ENCODE data around the gene BCAR3.
"Not testable (repeated sequence)": the region's sequence is repeated elsewhere in the genome, so short reads cannot be mapped to it uniquely, and the experiment has no call there.

BCAR3 gene

DNA sequence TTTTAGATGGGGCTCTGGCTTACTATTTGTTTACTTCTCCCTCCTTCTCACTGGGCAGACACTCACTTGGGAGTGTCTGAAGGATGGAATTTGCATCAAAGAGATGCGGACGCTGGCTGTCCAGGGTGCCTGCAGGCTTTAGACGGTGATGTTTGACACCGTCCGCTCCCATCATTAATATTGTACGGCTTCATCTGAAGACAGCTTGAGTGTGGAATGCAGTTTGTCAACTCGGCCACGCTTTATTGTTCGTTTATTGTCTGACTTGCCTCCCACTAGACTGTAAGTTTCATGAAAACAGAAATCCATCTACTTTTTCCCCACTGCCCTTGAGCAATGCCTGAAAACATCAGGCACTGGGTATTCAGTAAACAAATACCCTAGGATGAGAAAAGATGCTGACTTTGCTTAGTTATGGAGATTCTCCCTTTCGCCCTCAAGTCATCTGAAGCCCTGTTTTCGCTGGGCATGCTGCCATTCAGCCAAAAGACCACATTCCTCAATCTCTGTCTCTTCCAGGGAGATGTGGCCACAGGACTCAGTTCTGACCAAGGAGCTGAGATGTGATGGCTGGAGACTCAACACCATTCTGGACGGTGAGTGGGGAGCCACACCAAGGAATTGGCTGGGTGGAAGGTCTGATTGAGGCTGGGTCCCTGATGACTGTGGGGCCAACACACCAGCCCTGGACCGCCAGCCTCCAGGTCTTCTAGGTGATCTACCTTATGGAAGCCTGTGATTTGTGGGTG, 87.6 kb downstream of the BCAR3 start:
- no peak for DNase-seq

DNA sequence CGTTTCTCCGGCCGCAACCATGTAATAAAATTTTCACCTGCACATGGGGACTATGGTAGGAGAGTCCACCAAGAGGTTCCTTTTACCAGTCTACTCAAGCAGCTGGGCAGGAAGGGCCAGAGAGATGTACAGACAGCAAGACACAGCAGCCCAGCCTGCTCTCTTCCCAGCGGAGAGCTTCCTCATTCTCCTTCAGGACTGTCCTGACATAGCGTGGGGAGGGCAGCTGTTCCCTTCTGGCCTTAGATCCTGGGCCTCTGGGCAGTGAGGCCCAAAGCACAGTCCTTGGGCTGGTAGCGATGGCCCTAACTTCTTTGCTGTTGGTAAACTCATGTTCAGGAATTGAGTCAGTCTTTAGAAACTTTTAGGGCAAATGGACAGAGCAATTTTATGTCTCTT, 89.1 kb downstream of the BCAR3 start:
- DNase-seq, result no peak

DNA sequence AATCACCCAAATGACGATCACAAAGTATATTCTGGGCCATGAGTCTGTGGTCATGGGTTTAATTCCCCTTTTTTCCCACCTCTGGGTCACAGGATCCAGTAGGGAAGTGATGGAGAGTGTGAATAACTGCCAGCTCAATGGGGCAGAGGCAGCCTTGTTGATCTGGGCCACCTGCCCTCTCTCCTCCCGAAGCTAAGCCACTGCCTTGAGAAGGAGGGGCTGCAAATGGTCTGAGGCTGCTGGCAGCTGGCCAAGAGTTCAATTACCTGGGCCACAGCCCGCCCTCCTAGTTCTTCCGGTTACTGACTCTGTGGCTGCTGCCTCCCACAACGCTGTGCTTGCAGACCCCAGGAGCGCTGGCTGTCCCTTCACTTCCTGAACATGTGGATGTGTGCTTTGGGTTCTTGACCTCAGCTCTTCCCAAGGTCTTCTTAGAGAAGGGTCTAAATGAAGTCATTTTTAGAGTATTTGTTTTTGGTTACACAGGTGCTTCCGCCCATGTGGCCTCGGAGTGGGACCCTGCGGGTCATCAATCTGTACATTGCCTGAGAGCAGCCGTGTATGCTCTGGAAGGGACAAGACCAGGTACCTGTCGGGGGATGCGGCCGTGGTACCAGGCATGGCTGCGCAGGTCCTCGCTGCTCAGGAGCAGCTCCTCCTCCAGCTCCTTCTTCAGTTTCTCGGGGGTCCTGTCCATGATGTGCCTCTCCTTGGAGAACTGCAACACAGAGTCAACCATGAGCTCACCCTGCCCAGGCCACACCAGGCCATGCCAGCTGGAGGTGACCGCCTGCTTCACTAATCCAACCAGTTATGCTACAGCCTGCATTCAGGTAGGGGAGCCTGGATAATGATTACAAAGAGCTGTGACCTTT, 89.7 kb downstream of the BCAR3 start:
- no peak for DNase-seq

DNA sequence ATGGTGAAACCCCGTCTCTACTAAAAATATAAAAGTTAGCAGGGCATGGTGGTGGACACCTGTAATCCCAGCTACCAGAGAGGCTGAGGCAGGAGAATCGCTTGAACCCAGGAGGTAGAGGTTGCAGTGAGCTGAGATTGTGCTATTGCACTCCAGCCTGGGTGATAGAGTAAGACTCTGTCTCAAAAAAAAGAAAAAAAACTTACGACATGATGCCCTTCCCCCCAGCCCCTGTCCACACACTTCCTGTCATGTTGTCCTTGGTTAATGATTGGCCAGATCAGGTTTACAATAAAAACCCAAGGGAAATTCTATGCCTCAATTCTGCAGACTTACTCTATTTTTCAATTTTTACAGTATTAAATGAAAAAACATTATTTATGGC, 90.4 kb downstream of the BCAR3 start:
- DNase-seq, result not testable (repeated sequence)

DNA sequence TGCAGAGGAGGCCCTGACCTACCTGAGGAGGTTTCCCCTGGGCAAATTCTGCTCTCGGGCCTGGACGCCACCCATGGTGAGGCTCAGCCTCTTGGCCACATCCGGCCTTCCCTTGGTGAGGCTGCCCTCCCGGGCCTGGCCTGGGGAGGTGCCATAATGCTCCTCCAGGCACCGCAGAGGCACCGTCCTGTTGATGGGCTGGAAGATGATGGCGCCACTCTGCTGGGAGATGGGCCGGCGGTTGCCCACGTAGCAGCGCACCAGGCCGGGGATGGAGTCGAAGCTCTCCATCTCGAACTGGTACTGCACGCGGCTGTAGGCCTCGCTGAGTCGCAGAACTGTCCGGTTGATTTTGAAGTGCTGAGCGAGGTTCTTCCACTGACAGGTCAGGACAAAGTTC, 92.7 kb downstream of the BCAR3 start:
- DNase-seq, result no peak

DNA sequence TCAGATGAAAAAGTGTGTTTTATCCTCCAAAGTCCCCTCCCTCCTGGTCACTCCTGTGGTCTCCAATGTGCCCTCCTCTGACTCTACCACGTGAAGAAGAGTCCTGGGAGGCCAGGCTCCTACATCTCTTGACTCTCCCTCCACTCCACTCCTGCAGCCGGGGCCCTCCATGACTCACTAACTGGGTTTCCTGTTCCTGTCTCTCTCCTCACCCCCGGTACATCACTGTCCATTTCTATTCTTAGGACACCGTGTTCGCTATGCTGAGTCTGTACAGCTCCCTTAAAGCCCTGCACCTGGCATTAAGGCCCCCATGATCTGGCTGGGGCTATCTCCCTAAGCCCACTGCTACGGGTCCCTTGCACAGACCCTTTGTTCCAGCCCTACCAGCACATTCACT, 93.4 kb downstream of the BCAR3 start:
- DNase-seq, result no peak

DNA sequence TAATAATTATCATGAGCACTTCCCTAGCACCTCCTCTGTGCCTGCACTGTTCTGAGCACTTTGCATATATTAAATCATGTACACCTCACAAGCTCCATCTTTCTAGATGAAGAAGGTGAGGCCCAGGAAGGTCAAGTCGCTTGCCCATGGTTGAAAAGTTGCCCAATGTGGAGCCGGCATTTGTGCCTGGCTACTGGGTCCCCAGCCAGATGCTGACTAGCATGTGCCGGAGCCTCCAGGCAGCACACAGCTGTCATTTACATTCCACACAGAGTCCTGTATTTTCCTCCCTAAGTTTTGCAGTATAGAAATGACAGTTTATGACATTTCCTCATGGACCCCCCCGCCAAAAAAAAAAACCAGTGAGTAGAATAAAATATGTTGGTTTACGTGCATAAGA, 94.3 kb downstream of the BCAR3 start:
- no peak for DNase-seq

DNA sequence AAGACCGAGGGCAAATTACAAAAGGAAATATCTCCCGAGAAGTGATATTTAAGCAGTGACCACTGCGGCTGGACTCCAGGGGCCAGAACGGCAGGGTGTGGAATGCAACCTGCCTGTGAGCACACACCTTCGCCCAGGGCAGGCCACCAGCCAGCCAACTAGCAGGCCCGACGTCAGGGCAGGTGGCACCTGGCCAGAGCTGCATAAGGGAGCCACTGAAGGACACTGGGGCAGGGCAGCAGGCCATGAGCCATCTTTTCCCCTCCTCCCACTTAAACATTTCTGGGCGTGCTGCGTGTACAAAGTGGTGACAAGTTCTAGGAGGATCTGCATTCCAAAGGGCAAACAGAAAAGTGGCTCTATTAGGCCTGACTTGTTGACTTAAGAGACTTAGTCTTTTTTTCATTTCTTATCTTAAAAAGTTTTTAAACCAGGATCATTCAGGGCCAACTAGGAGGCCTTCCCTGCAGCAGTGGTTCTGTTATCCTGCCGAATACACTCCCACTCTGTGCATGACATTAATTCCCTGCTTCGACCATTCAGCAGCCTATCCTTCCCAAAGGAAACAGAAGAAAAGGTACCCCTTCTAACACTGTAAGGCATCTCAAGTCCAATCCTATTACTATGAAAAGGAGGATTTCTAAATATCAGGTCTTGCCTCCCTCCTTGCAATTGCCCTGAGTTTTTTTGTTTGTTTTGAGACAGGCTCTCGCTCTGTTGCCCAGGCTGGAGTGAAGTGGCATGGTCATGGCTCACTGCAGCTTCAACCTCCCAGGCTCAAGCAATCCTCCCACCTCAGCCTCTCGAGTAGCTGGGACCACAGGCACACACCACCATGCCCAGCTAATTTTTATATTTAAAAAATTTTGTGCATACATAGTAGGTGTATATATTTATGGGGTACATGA, 96.3 kb downstream of the BCAR3 start:
- DNase-seq, result no peak

DNA sequence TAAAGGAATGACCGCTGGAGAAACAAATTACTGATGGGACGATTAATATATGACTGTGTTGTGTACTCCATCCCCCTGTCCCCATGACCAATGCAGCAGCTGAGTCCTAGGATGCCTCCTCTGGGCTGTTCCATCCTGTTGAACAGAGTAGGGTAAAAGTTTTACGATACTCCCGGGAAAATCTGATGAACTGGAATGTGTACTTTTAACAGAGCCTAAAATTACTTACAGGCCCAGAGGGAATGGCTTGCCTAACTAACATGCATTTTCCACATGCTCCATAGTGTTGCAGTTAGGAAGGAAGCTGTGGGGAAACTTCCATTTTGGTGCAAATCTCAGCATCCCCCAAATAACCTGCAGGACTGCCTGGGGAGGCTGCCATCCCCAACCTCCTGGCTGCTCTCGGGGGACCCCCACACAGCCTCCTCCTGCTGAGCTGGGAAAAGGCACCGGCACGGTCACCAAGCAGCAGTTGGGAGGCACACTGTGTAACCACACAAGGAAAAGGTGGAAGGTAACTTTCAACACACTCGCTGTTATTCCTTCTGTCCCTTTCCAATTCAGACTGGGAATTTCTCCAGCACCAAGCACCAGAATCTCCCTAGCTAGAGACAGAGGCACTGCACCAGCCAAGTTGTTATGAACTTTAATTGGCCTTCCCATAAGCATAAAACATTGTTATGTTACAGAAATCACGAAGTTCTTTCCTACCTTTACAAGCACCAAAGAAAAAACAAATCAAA, 97.2 kb downstream of the BCAR3 start:
- DNase-seq, result no peak

DNA sequence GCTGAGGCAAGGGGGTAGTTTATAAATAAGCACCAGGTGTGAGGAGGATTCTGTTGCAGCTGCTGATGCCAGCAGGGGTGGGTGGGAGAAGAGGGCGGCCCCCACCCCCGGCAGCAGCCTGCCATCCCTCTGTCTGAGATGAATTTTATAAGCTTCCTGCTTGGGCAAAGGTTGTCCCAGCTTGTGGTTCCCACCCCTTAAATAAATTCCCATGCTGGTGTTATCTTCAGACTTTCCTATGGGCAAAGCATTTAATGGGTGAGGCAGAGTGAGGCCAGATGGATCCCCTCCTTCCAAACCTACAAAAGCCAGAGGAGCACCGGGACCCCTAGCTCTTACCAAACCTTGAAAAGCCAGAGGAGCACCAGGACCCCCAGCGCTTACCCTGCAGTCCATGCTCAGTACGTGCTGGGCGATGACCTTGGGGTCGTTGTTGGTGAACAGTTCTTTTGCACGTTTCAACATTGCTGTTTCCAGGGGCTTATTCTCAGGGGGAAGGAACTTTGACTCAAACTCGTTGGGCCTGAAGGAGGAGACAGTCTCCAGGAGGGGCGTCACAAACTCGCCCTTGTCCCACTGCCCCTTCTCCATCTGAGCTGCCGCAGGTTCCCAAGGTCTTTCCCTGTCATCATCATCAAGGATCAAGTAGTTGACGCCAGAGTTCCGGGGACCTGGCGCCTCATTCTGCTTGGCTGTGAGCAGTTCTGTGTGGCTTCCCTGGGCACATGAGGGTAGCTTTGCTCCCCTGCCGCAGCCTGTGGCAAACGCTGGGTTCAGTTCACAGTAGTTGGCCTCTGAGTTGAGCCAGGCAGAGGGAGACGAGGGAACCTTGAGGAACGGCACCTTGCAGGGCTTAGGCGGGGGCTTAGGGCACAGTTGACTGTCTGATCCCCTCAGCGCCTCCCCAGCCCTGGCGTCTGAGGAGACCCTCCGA, 99.5 kb downstream of the BCAR3 start:
- no peak for DNase-seq

DNA sequence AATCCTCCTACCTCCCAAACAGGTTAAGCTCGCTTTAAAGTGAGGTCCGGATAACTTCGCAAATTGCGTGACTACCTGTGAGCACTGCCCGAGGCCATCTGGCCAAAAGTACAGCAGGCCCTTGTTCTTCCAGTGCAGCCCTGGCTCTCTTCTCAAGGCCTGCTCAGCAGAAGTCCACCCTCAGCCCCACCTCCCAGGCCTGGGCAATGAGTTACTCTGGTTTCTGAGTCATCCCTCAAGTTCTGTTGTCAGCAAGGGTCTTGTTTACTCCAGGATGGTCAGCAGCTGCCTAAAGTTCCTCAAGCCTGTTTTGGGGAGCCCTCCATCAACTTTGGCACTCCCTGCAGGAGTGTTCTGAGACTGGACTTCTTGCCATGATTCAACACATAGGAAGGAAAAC, 101.7 kb downstream of the BCAR3 start:
- no peak for DNase-seq

DNA sequence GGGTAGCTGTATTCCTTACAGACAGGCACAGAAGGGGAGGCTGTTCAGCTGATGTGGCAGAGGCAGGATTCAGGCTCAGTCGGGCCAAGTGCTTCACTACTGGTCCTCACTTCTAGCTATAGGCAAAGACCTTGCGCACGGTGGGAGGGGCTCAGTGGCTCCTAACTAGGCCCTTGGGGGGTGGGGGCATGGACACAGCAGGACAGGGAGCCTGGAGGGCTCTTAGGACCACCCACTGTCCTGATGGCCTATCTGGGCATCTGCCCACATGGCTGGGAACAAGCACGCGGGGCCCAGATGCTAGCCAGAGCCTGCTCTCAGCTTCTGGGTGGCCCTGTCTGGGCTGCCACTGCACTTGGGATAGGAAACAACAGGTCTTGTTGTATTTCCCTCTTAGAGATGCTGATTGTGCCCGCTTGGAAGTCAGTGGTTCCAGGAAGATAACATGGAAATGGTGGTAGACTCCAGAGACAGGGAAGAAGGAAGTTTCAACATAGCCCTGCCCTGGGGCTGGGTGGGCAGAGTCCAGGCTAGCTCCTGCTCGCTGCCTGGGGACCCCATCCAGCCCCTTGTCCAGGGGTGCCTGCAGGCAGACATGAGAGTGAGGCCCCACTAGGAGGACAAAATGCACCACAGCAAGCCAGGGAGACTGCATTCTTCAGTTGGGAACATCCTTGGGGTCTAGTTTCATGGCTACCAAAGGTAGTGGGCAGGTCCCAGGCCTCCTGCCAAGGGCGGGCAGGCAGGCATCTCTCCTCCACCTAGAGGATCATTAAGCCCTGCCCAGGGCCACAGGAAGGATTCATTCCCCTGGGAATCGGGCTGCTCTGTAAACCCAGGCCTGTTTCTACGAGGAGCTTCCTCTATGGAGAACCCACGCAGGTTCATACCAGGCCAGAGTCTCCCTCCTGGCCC, 102.5 kb downstream of the BCAR3 start:
- no peak for DNase-seq

DNA sequence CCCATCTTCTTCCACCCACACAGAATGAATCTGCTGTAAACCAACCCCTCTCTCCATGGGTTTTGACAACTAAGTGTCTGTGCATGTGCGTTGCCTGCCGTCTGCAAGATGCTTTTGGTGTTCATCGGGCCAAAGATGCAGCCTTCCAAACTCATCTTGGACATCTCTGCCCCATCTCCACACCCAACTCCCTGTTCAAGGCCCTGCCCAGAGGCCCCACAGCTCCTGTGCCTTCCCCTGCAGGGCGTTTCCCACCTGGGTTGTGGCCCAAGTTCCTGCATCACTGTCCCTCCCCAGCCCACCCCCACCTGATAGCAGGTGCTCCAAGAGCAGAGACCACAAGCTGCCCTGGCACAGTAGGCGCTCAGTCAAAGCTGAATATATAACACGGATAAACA, 103.2 kb downstream of the BCAR3 start:
- DNase-seq, result no peak

DNA sequence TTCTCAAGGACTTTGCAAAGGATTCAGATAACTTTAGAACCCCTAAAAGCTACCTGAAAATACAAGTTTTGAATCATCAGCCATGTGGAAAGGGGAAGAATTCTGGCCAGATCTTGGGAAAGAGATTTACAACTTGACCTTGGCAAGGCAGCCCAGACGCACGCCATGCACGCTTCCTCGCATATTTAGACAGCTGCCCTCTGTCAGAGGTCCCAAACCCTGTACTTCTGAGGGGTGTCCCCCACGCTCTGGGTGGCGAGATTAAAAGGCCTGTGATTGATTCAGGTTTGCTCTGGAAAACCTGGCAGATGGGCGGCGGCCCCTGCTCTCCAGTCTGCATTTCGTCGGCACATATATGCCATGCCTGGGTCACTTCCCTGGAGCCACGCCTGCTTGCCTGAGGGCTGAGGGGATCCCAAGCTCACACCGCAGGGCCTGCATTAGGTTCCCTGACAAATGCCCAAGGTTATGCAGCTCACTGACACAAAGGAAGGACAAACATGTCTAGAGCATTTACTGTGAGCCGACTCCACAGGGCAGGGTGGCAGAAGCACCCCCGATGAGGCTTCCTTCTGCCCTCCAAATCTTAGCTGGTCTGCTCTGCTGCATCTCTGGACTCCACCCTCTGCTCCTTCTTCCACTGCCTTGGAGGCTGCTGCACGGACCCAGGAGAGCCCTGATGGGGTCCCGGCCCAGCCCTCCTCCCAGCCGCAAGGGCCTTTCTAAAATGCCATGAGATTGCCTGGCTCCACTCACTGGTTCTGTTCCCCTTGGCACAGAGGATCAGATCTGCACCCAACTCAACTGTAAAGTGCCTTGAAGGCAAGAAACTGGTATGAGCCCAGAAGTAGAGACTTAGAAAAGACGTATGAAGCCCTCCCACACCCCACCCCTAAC, 103.9 kb downstream of the BCAR3 start:
- no peak for DNase-seq

DNA sequence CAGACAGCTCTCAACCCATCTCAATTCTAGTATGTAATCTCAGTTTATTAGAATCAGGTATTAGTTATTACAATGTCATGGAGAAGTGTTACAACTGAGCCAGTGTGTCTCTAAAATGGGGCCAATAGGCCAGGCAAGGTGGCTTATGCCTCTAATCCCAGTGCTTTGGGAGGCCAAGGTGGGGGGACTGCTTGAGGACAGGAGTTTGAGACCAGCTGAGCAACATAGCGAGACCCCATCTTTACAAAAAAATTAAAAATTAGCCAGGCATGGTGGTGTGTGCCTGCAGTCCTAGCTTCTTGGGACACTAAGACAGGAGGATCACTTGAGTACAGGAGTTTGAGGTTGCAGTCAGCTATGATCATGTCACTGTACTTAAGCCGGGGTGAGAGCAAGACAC, 104.9 kb downstream of the BCAR3 start:
- no peak for DNase-seq

DNA sequence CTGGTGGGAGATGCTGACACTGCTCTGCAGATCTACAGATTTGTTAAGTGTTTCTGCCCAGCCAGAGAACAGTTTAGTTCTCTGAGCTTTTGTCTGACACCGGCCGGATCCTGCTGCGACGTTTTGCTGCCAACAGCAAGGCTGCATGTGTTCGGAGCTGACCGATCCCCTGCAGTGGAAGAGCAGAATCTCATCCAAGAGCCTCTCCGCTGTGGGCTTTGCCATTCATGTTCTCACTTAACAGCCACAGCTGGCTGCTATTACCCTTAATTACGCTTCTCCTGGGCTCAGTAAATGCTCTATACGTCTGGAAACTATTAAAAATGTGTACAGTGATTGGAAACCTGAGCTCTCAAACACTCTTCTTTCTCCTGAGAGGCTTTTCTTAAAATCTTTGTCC, 105.3 kb downstream of the BCAR3 start:
- no peak for DNase-seq

DNA sequence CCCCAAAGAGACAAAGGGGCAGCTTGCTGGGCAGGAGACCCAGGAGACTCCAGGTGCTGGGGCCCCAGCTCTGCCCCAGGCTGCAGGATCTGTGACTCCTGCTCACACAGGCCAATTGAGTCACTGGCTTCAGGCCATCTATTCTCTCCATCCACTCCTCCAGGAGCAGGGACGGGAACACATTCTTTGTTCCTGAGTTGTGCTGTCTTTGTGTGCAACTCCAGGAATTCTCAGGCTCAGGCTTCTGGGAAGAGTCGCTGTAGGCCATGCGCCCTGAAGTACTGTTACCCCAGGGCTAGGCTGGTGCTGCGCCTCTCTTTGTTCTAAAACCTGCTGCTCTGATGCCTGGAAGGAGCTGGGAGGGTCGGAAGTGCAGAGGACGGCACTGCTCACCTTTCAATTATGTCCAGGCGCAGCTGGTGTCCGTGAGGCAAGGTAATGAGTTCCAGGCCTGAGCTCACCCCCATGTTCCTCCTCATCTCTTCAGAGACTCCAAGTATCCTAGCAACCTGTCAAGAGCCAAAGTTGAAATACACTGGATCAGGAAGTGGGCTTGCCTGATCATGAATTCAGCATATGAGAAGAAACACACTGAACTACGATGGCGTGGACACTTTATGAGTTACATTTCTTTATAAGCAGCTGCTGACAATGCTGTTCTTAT, 105.9 kb downstream of the BCAR3 start:
- DNase-seq, result no peak

DNA sequence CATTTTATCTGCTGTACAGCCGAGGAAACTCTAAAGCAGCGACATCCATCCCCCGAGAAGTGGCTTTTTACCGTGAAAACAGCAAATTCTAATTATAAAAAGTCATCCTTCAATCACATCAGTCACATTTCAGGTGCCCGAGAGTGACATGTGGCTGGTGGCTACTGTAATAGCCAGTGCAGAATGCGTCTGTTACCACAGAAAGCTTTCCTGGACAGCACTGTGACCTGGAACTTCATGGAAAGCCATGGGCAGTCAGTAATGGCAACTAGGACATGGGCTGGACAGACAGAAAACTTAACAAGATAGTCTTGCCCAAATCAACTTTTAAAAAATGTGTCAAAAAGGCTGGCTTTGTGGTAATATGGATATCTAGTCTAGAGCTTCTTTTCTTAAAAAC, 106.6 kb downstream of the BCAR3 start:
- DNase-seq, result no peak

DNA sequence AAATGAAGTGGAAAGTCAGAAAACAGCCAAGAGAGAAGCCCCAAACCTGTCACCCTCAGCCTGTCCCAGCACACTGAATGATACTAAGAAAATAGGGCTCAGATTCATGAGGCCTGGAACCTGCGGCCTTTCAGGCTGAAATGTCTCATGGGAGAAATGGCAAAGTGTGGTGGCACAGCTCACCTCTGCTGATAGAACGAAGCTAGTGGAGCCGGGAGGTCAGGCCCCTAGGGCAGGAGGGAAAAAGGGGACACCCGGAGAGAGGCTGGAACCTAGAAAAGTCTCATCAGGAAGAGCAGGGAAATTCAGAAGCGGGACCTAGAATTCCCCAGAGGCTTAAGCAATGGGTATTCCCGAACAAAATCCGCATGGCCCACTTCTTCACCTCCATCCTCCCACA, 107.1 kb downstream of the BCAR3 start:
- no peak for DNase-seq
